HG03139 (cell line): ENCODE data around the gene LARP7.
A peak's percentile ranks its signal among the peaks of the same experiment; 100 is the strongest.
"Not testable (repeated sequence)": the region's sequence is repeated elsewhere in the genome, so short reads cannot be mapped to it uniquely, and the experiment has no call there.

ENCODE experiments used
- ATAC-seq: cut with Tn5 transposase; IDR thresholded peaks from one replicate; pipeline ENCODE4 v1.9.1; 2021; ENCODE audit not compliant: unreplicated experiment

Gene LARP7

GRCh38 chr4:112636688-112637551, at the start of gene LARP7, which contains the start of gene ZGRF1:
LARP7 (plus strand) TSS chr4:112637143; CDS start chr4:112644670, 7,527 bp downstream.
ZGRF1 (minus strand) TSS chr4:112636909; CDS start chr4:112633176, 3,733 bp downstream.
- ATAC-seq = peak; percentile 90

DNA sequence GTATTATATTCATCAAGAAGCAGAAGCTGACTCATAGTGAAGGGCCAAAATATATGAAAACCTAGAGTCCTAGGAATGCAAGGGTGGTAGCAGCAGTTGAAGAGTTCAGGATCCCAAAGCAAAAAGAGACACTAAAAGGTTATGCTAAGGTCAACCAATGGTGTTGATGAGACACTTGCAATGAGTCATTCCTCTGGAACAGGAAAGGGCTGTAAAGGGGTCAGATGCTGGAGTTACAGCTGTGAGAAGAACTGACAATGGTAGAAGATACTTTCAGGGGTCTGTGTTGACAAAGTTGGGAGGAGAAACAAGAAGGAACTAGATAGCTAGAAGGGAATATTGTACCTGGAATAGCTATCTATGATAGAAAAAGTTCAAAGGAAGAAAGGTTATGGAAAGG, 47.7 kb upstream of the LARP7 start:
- no peak for ATAC-seq

DNA sequence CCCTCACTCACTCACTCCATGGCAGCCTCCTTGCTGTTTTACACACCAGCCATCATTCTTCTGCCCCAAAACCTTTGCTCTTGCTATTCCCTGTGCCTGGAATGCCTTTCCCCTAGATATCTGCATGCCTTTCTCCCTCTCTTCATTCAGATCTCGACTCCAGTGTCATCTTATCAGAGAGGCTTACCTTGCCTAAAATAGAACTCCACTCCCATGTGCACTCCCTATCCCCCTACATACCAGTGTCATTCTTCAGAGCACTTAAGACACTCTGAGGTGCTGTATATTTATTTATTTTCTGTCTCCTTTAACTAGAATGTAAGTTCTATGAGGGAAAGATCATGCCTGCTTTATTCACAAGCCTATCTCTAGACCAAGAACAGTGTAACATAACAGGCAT, 45.4 kb upstream of the LARP7 start:
- no peak for ATAC-seq

- ATAC-seq = no peak
Observed at GRCh38 chr4:112592717-112593116, 44.2 kb upstream of the LARP7 start.

- no peak for ATAC-seq
Observed at GRCh38 chr4:112593438-112594133, 43.4 kb upstream of the LARP7 start.

GRCh38 chr4:112594993-112595392, 42.0 kb upstream of the LARP7 start:
- ATAC-seq = no peak

DNA sequence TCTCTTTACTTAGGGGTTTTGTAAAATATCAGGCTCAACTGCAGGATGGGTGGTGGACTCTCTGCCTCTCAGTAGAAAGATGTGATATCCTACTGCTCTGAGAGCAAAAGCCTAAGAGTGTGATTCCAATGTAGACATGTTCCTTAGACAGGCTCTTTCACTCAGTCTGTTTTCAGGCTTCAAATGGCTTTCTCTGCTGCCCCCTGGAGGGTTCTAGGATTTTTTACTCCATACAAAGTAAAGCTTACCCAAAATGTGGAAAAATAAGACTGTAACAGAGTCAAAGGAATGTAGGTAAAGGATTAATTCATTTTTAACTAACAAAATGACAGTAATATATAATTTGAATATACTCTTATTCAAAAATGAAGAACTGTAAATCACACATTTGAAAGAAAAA, 32.4 kb upstream of the LARP7 start:
- ATAC-seq = no peak

GRCh38 chr4:112612814-112613213, 24.1 kb upstream of the LARP7 start:
- not testable (repeated sequence) for ATAC-seq

DNA sequence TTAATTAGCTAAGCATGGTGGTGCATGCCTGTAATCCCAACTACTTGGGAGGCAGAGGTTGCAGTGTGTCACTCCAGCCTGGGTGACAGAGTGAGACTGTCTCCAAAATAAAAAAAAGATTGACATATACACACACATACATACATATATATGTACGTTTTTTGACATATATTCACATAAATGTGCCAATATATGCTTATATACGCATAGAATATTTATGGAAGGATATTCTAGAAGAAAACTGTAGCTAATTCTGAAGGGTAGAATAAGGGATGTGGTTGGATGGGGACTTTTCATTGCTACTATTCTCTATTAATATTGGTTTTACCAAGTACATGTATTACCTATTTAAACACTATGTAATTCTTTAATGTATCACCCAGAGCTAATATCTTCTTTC, 20.0 kb upstream of the LARP7 start:
- no peak for ATAC-seq

DNA sequence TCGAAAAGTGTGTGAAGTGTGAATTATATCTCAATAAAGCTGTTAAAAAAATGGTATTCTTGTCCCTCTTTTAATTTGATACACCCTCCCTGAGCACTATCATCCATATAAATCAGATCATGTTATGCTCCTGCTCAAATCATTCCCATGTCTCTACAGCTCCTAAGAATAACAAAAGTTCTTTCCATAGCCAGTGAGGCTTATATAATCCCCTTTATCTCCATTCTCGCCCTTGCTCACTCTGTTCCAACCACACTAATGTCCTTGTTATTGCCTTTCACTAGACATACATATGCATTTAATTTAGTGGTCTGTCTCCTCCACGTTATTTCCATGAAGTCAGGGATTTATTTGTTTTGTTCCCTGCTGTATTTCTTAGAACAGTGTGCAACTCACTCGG, 10.7 kb upstream of the LARP7 start:
- ATAC-seq = no peak

- ATAC-seq = no peak
Observed at GRCh38 chr4:112633477-112634235, 3.3 kb upstream of the LARP7 start.

- ATAC-seq = no peak
Observed at GRCh38 chr4:112637552-112637866, 566 bp downstream of the LARP7 start.

DNA sequence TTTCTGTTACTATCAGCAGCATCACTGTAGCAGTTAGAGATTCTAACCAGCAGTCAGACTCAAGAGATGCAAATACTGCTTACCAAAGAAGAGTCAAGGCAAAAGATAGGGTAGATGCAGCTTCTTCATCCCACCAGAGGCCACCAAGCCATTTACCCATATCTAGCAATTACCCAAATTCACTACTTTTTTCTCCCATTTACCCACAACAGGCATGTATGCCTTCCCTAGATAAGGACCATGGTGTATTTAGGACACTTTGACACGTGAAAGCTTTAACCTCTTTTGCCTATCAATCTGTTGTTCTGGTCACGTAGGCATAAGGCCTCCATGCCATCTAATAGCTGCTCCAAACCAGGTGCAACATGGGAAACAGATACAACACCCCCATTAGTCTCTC, 5.6 kb downstream of the LARP7 start:
- no peak for ATAC-seq

DNA sequence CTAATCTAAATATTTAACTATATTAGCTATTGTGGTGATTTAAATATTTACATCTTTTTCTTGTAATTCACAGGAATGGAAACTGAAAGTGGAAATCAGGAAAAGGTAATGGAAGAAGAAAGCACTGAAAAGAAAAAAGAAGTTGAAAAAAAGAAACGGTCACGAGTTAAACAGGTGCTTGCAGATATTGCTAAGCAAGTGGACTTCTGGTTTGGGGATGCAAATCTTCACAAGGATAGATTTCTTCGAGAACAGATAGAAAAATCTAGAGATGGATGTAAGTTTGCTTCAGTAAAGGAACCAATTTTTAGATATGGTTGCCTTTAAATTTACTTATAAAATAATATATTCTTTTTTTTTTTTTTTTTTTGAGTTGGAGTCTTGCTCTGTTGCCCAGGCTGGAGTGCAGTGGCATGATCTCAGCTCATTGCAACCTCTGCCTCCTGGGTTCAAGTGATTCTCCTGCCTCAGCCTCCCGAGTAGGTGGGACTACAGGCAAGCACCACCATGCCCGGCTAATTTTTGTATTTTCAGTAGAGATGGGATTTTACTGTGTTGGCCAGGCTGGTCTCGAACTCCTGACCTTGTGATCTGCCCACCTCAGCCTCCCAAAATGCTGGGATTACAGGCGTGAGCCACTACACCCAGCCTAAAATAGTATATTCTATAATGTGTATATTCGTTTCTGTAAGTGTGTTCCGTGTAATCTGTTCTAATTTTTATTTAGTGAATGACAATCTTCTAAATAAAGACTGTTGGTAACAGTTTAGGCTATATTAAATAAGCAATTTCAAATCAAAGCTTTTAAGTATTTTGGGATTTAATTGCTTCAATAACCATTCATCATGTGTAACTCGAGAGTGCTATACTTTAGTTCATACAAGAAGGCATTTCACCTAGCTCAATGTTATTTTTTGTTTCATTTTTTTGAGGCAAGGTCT, 7.9 kb downstream of the LARP7 start:
- ATAC-seq = not testable (repeated sequence)

- ATAC-seq = no peak
Observed at GRCh38 chr4:112645541-112646329, 8.8 kb downstream of the LARP7 start.

DNA sequence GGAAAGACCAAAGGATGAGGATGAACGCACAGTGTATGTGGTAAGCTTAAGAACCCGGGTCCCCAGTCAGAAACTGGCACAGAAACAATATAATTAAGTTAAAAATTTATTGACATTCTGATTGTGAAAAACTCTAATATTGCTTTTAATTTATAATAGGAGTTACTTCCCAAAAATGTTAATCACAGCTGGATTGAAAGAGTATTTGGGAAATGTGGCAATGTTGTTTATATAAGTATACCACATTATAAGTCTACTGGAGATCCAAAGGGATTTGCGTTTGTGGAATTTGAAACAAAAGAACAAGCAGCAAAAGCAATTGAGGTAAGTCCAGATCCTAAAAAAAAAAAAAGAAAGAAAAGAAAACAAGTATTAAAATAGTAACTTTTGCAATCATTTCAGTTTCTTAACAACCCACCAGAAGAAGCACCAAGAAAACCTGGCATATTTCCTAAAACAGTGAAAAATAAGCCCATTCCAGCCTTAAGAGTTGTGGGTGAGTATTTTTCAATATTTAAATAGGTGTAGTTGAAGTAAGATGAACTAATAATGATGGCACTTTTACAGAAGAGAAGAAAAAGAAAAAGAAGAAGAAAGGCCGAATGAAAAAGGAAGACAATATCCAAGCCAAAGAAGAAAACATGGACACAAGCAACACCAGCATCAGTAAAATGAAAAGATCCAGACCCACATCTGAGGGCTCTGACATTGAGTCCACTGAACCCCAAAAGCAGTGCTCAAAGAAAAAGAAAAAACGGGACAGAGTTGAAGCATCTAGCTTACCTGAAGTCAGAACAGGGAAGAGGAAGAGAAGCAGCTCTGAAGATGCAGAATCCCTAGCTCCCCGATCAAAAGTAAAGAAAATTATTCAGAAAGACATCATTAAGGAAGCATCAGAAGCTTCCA, 9.9 kb downstream of the LARP7 start:
- ATAC-seq = no peak

- no peak for ATAC-seq
Observed at GRCh38 chr4:112647785-112648184, 10.8 kb downstream of the LARP7 start.

GRCh38 chr4:112648263-112649054, 11.5 kb downstream of the LARP7 start:
- ATAC-seq = no peak
